Glutamatergic neuron (in vitro differentiated cells): ENCODE measurements around the gene MIOX. TPM values are rescaled to one million over a fixed set of nuclear protein-coding genes. Genes with fewer than 3 reads are reported as not detected.

Experiments used
- DNase-seq: peaks from one replicate; pipeline ENCODE4 v3.0.0; 2022
- H3K27ac Mint-ChIP-seq: one replicate; pipeline ENCODE4 v1.8.0; 2020; ENCODE audit warnings: mild to moderate bottlenecking, mixed read lengths, inconsistent platforms; ENCODE audit not compliant: unreplicated experiment
- H3K27me3 Mint-ChIP-seq: one replicate; pipeline ENCODE4 v1.8.0; 2020; ENCODE audit warnings: mild to moderate bottlenecking, moderate library complexity, mixed read lengths, inconsistent platforms; ENCODE audit not compliant: unreplicated experiment
- H3K36me3 Mint-ChIP-seq: one replicate; pipeline ENCODE4 v1.8.0; 2020; ENCODE audit warnings: mild to moderate bottlenecking, mixed read lengths, inconsistent platforms; ENCODE audit not compliant: unreplicated experiment
- H3K4me1 Mint-ChIP-seq: one replicate; pipeline ENCODE4 v1.8.0; 2020; ENCODE audit warnings: mild to moderate bottlenecking, low read depth, mixed read lengths, inconsistent platforms; ENCODE audit not compliant: unreplicated experiment
- H3K4me3 Mint-ChIP-seq: one replicate; pipeline ENCODE4 v1.8.0; 2020; ENCODE audit warnings: mild to moderate bottlenecking, mixed read lengths, inconsistent platforms; ENCODE audit not compliant: unreplicated experiment
- H3K9me3 Mint-ChIP-seq: one replicate; pipeline ENCODE4 v1.8.0; 2020; ENCODE audit warnings: mild to moderate bottlenecking, moderate library complexity, mixed read lengths, inconsistent platforms; ENCODE audit not compliant: unreplicated experiment
- CTCF ChIP-seq: fragments of 200-600 bp; sonication (generic); IDR thresholded peaks from one replicate; pipeline ENCODE4 v1.5.0; 2021; ENCODE audit not compliant: partially characterized antibody, unreplicated experiment
- total RNA-seq: library from RNA; stranded (reverse); fragmentation: NEBNext Ultra II Directional; extraction: Animal tissue kit (Norgen Biotek cat#: 25700); gene quantifications from one replicate; pipeline ENCODE4 v1.2.1, GENCODE V29; 2021; ENCODE audit not compliant: unreplicated experiment

Gene MIOX
- total RNA-seq, 1 donor from 2014 or later, result 4.0 TPM

DNA sequence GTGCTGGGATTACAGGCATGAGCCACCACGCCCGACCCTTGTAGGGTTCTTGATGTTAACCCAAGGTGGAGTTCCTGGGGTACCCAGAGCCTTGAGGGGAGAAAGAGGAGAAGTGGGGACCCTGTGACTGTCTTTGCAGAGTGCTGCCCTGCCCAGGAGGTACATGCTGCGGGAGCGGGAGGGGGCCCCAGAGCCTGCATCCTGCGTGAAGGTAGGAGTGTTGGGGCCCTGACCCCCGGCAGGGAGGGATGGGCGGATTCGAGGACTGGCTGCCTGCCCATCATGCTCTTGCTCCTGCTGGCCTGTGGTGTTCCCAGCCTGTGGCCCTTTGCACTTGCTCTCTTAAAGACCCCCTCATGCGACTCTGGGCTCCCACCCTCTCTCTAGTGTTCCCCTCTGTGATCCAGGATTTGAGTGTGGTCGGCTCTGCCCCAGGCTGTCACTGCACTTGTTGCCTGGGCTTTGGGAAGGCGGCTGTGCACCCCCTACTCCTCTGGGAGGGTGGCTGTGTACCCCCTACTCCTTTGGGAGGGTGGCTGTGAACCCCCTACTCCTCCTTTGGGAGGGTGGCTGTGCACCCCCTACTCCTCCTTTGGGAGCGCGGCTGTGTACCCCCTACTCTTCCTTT is 34.3 kb downstream of the MIOX start:
- Mint-ChIP-seq H3K9me3 (peaks cover 5% of the 10 kb centered on the region), H3K27me3 (peaks cover 8% of the 10 kb centered on the region), H3K36me3 (peaks cover 5% of the 10 kb centered on the region)

GRCh38 chr22:50521710-50522109 is 35.1 kb downstream of the MIOX start:
- H3K4me1 Mint-ChIP-seq, result peaks cover 4% of the 10 kb centered on the region
- H3K27me3 Mint-ChIP-seq, result peaks cover 8% of the 10 kb centered on the region
- no peak for TF ChIP-seq CTCF
- no peak for DNase-seq
- H3K27ac Mint-ChIP-seq, result no peak overlapping the region
- H3K4me3 Mint-ChIP-seq, result no peak overlapping the region
- H3K9me3 Mint-ChIP-seq, result peaks cover 5% of the 10 kb centered on the region
- H3K36me3 Mint-ChIP-seq, result peaks cover 5% of the 10 kb centered on the region

More for the DNA sequence above, 34.3 kb downstream of the MIOX start:
- no peak for DNase-seq
- Mint-ChIP-seq H3K4me3 (no peak overlapping the region), H3K27ac (no peak overlapping the region), H3K4me1 (peaks cover 4% of the 10 kb centered on the region)
- no peak for TF ChIP-seq CTCF

DNA sequence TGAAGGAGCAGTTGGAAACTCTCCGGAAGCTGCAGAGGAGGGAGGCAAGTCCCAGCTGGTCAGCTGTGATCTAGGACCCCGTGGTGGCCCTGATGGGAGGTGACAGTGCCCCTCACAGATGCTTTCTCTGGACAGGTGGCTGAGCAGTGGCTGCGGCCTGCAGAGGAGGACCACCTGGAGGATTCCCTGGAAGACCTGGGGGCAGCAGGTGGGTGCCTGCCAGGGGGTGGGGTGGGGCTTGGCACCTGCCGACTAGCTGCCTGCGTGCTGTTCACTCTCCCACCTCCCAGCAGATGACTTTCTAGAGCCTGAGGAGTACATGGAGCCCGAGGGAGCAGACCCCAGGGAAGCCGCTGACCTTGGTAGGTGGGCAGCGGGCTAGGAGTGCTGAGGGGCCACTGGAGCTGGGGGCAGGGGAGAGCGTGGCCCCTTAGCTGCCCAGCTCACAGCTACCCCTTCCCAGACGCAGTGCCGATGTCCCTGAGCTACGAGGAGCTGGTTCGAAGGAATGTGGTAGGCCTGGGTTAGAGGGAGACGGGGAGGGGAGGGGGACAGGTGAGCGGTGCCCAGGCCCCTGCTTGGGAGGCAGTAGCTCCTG is 35.6 kb downstream of the MIOX start:
- no peak overlapping the region for H3K4me3 Mint-ChIP-seq
- no peak overlapping the region for H3K27ac Mint-ChIP-seq
- DNase-seq, result no peak
- peaks cover 12% of the 10 kb centered on the region for H3K27me3 Mint-ChIP-seq
- peaks cover 8% of the 10 kb centered on the region for H3K4me1 Mint-ChIP-seq
- peaks cover 5% of the 10 kb centered on the region for H3K9me3 Mint-ChIP-seq
- no peak for TF ChIP-seq CTCF
- H3K36me3 Mint-ChIP-seq, result peaks cover 5% of the 10 kb centered on the region

DNA sequence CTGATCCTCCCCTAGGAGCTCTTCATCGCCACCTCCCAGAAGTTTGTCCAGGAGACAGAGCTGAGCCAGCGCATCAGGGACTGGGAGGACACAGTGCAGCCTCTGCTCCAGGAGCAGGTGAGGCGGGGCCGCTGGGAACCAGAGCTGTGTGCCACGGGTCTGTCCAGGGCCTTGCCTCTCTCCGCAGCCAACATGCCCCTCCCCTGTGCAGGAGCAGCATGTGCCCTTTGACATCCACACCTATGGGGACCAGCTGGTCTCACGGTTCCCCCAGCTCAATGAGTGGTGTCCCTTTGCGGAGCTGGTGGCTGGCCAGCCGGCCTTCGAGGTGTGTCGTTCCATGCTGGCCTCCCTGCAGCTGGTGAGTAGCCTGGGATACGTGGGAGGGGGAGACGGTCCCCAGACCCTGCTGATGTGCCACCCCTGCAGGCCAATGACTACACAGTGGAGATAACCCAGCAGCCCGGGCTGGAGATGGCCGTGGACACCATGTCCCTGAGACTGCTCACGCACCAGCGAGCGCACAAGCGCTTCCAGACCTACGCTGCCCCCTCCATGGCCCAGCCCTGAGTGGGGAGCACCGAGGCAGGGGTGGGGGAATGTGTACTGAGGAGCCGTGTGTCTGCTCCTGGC is 36.3 kb downstream of the MIOX start:
- H3K9me3 Mint-ChIP-seq, result peaks cover 10% of the 10 kb centered on the region
- peaks cover 18% of the 10 kb centered on the region for H3K27me3 Mint-ChIP-seq
- H3K4me1 Mint-ChIP-seq, result peaks cover 11% of the 10 kb centered on the region
- H3K4me3 Mint-ChIP-seq, result no peak overlapping the region
- H3K36me3 Mint-ChIP-seq, result peaks cover 5% of the 10 kb centered on the region
- no peak for TF ChIP-seq CTCF
- H3K27ac Mint-ChIP-seq, result no peak overlapping the region
- no peak for DNase-seq

GRCh38 chr22:50523458-50523805 is 36.8 kb downstream of the MIOX start:
- DNase-seq, result no peak
- Mint-ChIP-seq H3K4me3 (no peak overlapping the region), H3K27ac (no peak overlapping the region), H3K27me3 (peaks cover 21% of the 10 kb centered on the region), H3K9me3 (peaks cover 13% of the 10 kb centered on the region), H3K4me1 (peaks cover 11% of the 10 kb centered on the region), H3K36me3 (peaks cover 5% of the 10 kb centered on the region)
- TF ChIP-seq CTCF, result no peak
